ENCODE results near the gene ADGRF1.

GRCh38 chr6:47056832-47057231, 14.7 kb upstream of the ADGRF1 start:
- TF ChIP-seq CTCF (IDR thresholded peaks at IDR 0.05 in 4 of 5, conservative IDR thresholded peaks at IDR 0.05 in 1 of 5): no peak
- no peak for TF ChIP-seq POLR2A (IDR thresholded peaks at IDR 0.05)
